Measurements from ENCODE around the gene RGS7. TPM values are rescaled to one million over a fixed set of nuclear protein-coding genes. Genes with fewer than 3 reads are reported as not detected.

The RGS7 gene
- total RNA-seq, 1 experiment from 2014 or later = 0.10 TPM

- Histone ChIP-seq H3K4me1 (ENCODE audit: control insufficient read depth, insufficient read depth, low read length) (no peaks in the 10 kb centered on the region; the same call in 1 of the 2 replicates), H3K27me3 (ENCODE audit: control insufficient read depth, insufficient read depth, low read length) (no peaks in the 10 kb centered on the region), H3K9me3 (ENCODE audit: control insufficient read depth, insufficient read depth, low read depth, low read length) (no peaks in the 10 kb centered on the region), H3K36me3 (ENCODE audit: control insufficient read depth, insufficient read depth, low read length) (no peaks in the 10 kb centered on the region), H3K4me3 (ENCODE audit: low read depth in 2 of 2, low read length in 2 of 2) (no peak overlapping the region), H3K27ac (ENCODE audit: low read length) (no peak overlapping the region)
- intact Hi-C loops (cut with micrococcal nuclease; ENCODE audit: unreplicated experiment) (no loop called here), in situ Hi-C loops (cut with HindIII; ENCODE audit: low pct_unique_long_range_greater_than_20kb, low sequenced_read_pairs) (no loop called here)
- no peak for DNase-seq (ENCODE audit: low read depth, low spot score)
- CTCF ChIA-PET = no interaction called here
- TF ChIP-seq SIN3A (IDR thresholded peaks at IDR 0.05; ENCODE audit: borderline replicate concordance, insufficient read depth, low read depth, low read length) = no peak
- TF ChIP-seq REST (IDR thresholded peaks at IDR 0.05; ENCODE audit: insufficient read depth in 1 of 2, low read depth in 2 of 2, low read length in 1 of 2) = no peak
- TF ChIP-seq TCF7L2 (IDR thresholded peaks at IDR 0.05; ENCODE audit: low read depth, low read length) = no peak
- POLR2A ChIA-PET = no interaction called here
- ATAC-seq = no peak
- no TSS peak for BruUV-seq (replicated peaks)
Measured at GRCh38 chr1:241229711-241230110, 127.3 kb downstream of the RGS7 start.

- Histone ChIP-seq H3K9me3 (ENCODE audit: control insufficient read depth, insufficient read depth, low read depth, low read length) (no peaks in the 10 kb centered on the region), H3K36me3 (ENCODE audit: control insufficient read depth, insufficient read depth, low read length) (no peaks in the 10 kb centered on the region), H3K4me1 (ENCODE audit: control insufficient read depth, insufficient read depth, low read length) (no peaks in the 10 kb centered on the region; the same call in 1 of the 2 replicates), H3K27me3 (ENCODE audit: control insufficient read depth, insufficient read depth, low read length) (no peaks in the 10 kb centered on the region), H3K4me3 (ENCODE audit: low read depth in 2 of 2, low read length in 2 of 2) (no peak overlapping the region), H3K27ac (ENCODE audit: low read length) (no peak overlapping the region)
- no TSS peak for BruUV-seq (replicated peaks)
- intact Hi-C loops (cut with micrococcal nuclease; ENCODE audit: unreplicated experiment) = no loop called here
- ChIA-PET POLR2A (no interaction called here), CTCF (no interaction called here)
- DNase-seq (ENCODE audit: low read depth, low spot score) (no peak), ATAC-seq (no peak)
- TF ChIP-seq TCF7L2 (IDR thresholded peaks at IDR 0.05; ENCODE audit: low read depth, low read length) (no peak), CTCF (IDR thresholded peaks at IDR 0.05) (no peak), REST (IDR thresholded peaks at IDR 0.05; ENCODE audit: insufficient read depth in 1 of 2, low read depth in 2 of 2, low read length in 1 of 2) (no peak), POLR2AphosphoS5 (IDR thresholded peaks at IDR 0.05; ENCODE audit: low read depth, low read length) (no peak), SIN3A (IDR thresholded peaks at IDR 0.05; ENCODE audit: borderline replicate concordance, insufficient read depth, low read depth, low read length) (no peak)
- in situ Hi-C loops (cut with HindIII; ENCODE audit: low pct_unique_long_range_greater_than_20kb, low sequenced_read_pairs) = no loop called here
Measured at GRCh38 chr1:241229216-241229615, 127.8 kb downstream of the RGS7 start.
